Spinal cord (tissue), 10 donors: Measurements from ENCODE around the gene PLB1. TPM values are rescaled to one million over a fixed set of nuclear protein-coding genes. Genes with fewer than 3 reads are reported as not detected.

ENCODE experiments used
- DNase-seq, 6 donors: peaks; one replicate each; pipeline versions ENCODE4 v3.0.0 to v3.0.0-alpha.2; 2013 to 2015; ENCODE audit warnings: low spot score in 6 of 6, low read depth in 4 of 6
- H3K27ac ChIP-seq: one replicate; pipeline ENCODE4 v1.5.1; 2013; ENCODE audit warnings: low read depth, low read length, control low read depth
- H3K27me3 ChIP-seq: one replicate; pipeline ENCODE4 v1.6.1; 2013; ENCODE audit warnings: low read length; ENCODE audit not compliant: control insufficient read depth, insufficient read depth
- H3K36me3 ChIP-seq: one replicate; pipeline ENCODE4 v1.6.1; 2013; ENCODE audit warnings: low read length; ENCODE audit not compliant: control insufficient read depth, insufficient read depth
- H3K4me1 ChIP-seq: one replicate; pipeline ENCODE4 v1.6.1; 2013; ENCODE audit warnings: low read length; ENCODE audit not compliant: control insufficient read depth, insufficient read depth
- H3K4me3 ChIP-seq: one replicate; pipeline ENCODE4 v1.5.1; 2013; ENCODE audit warnings: low read depth, low read length, control low read depth
- H3K9me3 ChIP-seq: one replicate; pipeline ENCODE4 v1.6.1; 2013; ENCODE audit warnings: low read length; ENCODE audit not compliant: control insufficient read depth, insufficient read depth
- WGBS: methylation state at CpG from one replicate; pipeline ENCODE4 v1.1.5; 2013; ENCODE audit warnings: missing lambda C conversion rate; ENCODE audit not compliant: insufficient coverage; 5-methylcytosine and 5-hydroxymethylcytosine counted together
- polyA plus RNA-seq, 2 donors: library from polyadenylated mRNA; unstranded; fragments of 120-200 nt; gene quantifications; one replicate each; pipeline ENCODE4 v1.2.1, GENCODE V29; 2013; ENCODE audit not compliant: insufficient read length in 2 of 2
- total RNA-seq, 2 donors: library from RNA; depleted of rRNA in 1 of 2; stranded (reverse); fragments of 120-200 nt in 1 of 2; fragments of >200 nt in 1 of 2; gene quantifications; one replicate each; pipeline versions ENCODE4 v1.2.3 to v1.2.4, GENCODE V29; 2013 to 2014
- donor health status: healthy.

Gene PLB1
- total and polyA plus RNA-seq, 4 donors: 5.5 to 11.2 (median 10.6) TPM

GRCh38 chr2:28477645-28478044, 18.2 kb upstream of the PLB1 start:
- H3K36me3 ChIP-seq: no peaks in the 10 kb centered on the region
- H3K4me1 ChIP-seq: no peaks in the 10 kb centered on the region
- H3K27ac ChIP-seq: no peak overlapping the region
- 69% methylated on average over 3 of the region's 3 CpGs for WGBS
- no peak overlapping the region for H3K4me3 ChIP-seq
- H3K9me3 ChIP-seq: no peaks in the 10 kb centered on the region
- DNase-seq: no peak
- no peaks in the 10 kb centered on the region for H3K27me3 ChIP-seq

DNA sequence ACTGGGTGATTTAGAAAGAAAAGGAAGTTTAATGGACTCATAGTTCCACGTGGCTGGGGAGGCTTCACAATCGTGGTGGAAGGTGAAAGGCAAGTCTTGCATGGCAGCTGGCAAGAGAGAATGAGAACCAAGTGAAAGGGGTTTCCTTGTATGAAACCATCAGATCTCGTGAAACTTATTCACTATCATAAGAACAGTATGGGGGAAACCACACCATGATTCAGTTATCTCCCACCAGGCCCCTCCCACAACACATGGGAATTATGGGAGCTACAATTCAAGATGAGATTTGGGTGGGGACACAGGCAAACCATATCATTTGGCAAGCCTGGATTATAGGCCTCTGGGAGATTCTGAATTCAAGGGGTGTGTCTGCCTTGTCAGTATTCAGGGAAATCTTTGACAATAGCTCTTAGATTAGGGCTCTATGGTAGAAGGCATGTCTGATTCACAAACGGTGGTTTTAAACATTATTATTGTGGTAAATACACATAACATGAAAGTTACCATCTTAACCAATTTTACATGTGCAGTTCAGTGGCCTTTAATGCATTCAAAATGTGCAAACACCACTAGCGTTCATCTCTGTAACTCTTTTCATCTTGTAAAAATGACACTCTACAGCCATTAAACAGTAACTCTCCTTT, 15.3 kb upstream of the PLB1 start:
- no peak for DNase-seq
- Histone ChIP-seq H3K9me3 (no peaks in the 10 kb centered on the region), H3K4me1 (no peaks in the 10 kb centered on the region), H3K4me3 (no peak overlapping the region), H3K27ac (no peak overlapping the region), H3K36me3 (no peaks in the 10 kb centered on the region), H3K27me3 (no peaks in the 10 kb centered on the region)
- WGBS: 88% methylated on average over 3 of the region's 5 CpGs

DNA sequence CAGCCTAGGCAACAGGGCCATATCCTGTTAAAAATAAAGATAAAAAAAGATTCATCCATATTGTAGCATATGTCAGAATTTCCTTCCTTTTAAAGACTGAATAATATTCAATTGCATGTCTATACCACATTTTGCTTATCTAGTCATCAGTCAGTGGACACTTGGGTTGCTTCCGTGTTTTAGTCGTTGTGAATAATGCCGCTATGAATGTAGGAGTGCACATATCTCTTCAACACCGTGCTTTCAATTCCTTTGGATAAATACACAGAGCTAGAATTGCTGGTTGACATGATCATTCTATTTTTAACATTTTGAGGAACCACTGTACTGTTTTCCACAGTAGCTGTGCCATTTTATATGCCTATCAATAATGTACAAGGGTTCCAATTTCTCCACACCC, 14.0 kb upstream of the PLB1 start:
- no CpG with 5 or more reads among the region's 4 CpGs for whole genome bisulfite sequencing
- no peak for DNase-seq
- Histone ChIP-seq H3K27me3 (no peaks in the 10 kb centered on the region), H3K4me3 (no peak overlapping the region), H3K27ac (no peak overlapping the region), H3K9me3 (no peaks in the 10 kb centered on the region), H3K36me3 (no peaks in the 10 kb centered on the region), H3K4me1 (no peaks in the 10 kb centered on the region)

DNA sequence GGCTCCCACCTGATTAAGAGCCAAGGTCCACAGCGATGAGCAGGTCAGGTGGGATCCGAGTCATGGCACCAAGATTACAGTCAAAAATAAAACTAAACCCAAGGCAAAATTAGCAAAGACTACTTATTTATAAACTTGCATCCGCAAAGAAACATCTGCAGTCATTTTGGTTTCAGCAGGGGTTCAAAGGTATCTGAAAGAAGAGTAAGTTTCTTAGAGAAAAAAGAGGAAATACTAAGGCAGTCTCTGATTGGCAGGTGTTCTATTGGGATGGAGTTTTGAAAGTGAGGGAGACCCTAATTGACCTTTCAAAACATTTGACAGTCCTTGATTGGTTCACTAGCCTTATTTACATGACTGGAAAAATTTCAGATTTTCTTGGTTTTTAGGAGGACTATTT, 11.0 kb upstream of the PLB1 start:
- Histone ChIP-seq H3K4me1 (no peaks in the 10 kb centered on the region), H3K4me3 (no peak overlapping the region), H3K36me3 (no peaks in the 10 kb centered on the region), H3K9me3 (no peaks in the 10 kb centered on the region), H3K27ac (no peak overlapping the region), H3K27me3 (no peaks in the 10 kb centered on the region)
- no peak for DNase-seq
- no CpG with 5 or more reads among the region's 3 CpGs for WGBS

DNA sequence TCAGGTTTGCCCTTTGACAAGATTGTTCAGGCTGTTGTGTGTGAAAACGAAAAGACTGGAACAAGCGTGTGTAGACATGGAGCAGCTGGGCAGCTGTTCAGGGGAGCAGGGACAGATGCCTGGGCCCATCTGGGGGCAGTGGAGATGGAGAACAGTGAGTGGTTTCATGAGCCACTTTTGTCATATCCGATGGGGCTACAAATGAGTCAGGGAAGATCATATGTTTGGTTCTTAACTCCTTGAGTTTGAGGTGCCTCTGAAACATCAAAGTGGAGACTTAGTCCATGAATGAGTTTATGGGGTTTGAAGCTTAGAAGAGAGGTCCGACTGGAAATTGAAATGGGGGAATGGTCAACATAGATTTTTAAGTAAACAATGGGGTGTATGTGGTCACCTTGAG, 9.3 kb upstream of the PLB1 start:
- Histone ChIP-seq H3K4me1 (no peaks in the 10 kb centered on the region), H3K9me3 (no peaks in the 10 kb centered on the region), H3K27me3 (no peaks in the 10 kb centered on the region), H3K27ac (no peak overlapping the region), H3K4me3 (no peak overlapping the region), H3K36me3 (no peaks in the 10 kb centered on the region)
- no peak for DNase-seq
- 91% methylated on average over 4 of the region's 4 CpGs for WGBS

GRCh38 chr2:28487258-28487657, 8.6 kb upstream of the PLB1 start:
- WGBS: 96% methylated on average over 2 of the region's 4 CpGs
- H3K27me3 ChIP-seq: no peaks in the 10 kb centered on the region
- no peak overlapping the region for H3K4me3 ChIP-seq
- no peaks in the 10 kb centered on the region for H3K4me1 ChIP-seq
- no peak overlapping the region for H3K27ac ChIP-seq
- no peak for DNase-seq
- no peaks in the 10 kb centered on the region for H3K36me3 ChIP-seq
- no peaks in the 10 kb centered on the region for H3K9me3 ChIP-seq

DNA sequence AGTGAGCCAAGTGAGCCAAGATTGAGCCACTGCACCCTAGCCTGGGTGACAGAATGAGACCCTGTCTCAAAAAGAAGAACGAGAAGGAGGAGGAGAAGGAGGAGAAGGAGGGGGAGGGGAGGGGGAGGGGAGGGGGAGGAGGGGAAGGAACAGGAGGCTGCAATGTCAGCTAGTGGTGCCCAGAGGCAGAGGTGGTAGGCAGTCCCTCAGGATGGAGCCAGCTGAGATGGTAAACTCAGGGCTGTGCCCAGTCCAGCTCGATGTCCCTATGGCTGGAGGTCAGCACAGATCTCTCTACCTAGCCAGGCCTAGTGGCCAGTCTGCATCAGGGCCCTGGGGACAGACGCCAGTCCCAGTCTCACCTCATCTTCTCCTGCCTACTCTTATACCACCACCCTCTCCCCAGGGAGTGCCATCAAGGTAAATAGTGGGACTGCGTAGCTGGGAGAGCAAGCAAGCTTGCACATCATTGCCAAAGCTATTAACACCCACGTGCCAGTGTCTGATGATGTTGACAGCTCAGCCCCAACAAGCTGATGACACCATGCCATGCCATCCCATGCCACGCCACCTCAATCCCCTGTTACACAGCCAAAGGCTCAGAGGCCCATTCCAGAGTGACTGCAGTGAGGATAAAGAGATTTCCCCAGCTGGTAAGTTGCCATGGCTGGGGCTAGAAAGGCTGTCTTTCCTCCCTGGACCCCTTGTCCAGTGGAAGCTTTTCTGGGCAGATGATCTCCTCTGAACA, 7.6 kb upstream of the PLB1 start:
- DNase-seq: no peak
- no peaks in the 10 kb centered on the region for H3K4me1 ChIP-seq
- no peaks in the 10 kb centered on the region for H3K9me3 ChIP-seq
- no peak overlapping the region for H3K4me3 ChIP-seq
- no peaks in the 10 kb centered on the region for H3K36me3 ChIP-seq
- no peak overlapping the region for H3K27ac ChIP-seq
- WGBS: 71% methylated on average over 3 of the region's 6 CpGs
- H3K27me3 ChIP-seq: no peaks in the 10 kb centered on the region

DNA sequence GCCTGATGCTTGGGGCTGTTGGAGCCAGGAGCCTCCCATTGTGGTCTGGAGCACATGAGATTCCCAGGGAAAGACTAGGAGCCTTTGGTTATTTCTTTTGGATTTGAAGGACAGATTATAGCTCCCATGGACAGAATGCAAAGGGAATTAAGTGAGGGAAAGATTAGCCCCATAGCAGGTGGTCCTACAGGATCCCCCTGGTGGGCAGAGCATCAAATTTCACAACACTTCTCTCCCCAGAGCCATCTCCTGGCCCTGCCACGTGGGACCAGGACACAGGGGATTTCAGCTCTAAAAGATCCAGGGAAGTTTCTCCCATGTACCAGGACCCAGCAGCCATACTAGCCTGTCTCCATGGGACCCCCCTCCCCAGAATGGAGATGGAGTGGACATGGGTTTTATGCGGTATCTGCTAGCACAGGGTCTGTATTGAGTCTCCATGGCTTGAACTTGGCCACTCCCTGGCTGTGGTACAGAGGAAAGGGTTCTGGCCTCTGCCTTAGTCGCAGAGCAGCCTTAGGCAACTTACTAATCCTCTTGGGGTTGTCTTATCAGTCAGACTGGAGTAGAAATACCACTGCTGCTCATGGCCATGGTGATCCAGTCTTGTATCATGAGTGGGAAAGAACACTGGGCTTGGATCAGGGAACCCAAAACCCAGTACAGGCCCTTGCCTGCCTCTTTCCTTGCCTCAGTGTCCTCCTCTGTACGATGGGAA, 6.8 kb upstream of the PLB1 start:
- Histone ChIP-seq H3K4me3 (no peak overlapping the region), H3K4me1 (no peaks in the 10 kb centered on the region), H3K27me3 (no peaks in the 10 kb centered on the region), H3K27ac (no peak overlapping the region), H3K9me3 (no peaks in the 10 kb centered on the region), H3K36me3 (no peaks in the 10 kb centered on the region)
- DNase-seq: no peak
- 95% methylated on average over 3 of the region's 4 CpGs for WGBS

- no peaks in the 10 kb centered on the region for H3K4me1 ChIP-seq
- H3K27me3 ChIP-seq: no peaks in the 10 kb centered on the region
- WGBS: 92% methylated on average over 7 of the region's 7 CpGs
- no peak for DNase-seq
- no peaks in the 10 kb centered on the region for H3K9me3 ChIP-seq
- H3K36me3 ChIP-seq: no peaks in the 10 kb centered on the region
- no peak overlapping the region for H3K4me3 ChIP-seq
- no peak overlapping the region for H3K27ac ChIP-seq
Measured at GRCh38 chr2:28490558-28490957, 5.3 kb upstream of the PLB1 start.
